Muscle layer of colon (tissue), 2 donors: ENCODE data around the gene KNG1.
"Not testable (repeated sequence)": the region's sequence is repeated elsewhere in the genome, so short reads cannot be mapped to it uniquely, and the experiment has no call there.

ENCODE experiments used
- H3K27ac ChIP-seq: one replicate; pipeline ENCODE4 v1.7.0; 2013; ENCODE audit warnings: low read depth, mild to moderate bottlenecking, low read length, moderate library complexity
- H3K27me3 ChIP-seq, 2 donors: one replicate each; pipeline ENCODE4 v1.7.0; 2013; ENCODE audit warnings: low read length in 2 of 2, mild to moderate bottlenecking in 2 of 2; ENCODE audit not compliant: insufficient read depth in 2 of 2, control insufficient read depth in 1 of 2
- H3K36me3 ChIP-seq: one replicate; pipeline ENCODE4 v1.7.0; 2013; ENCODE audit warnings: mild to moderate bottlenecking, low read length; ENCODE audit not compliant: insufficient read depth
- H3K4me1 ChIP-seq: one replicate; pipeline ENCODE4 v1.7.0; 2013; ENCODE audit warnings: mild to moderate bottlenecking, low read length; ENCODE audit not compliant: insufficient read depth
- H3K4me3 ChIP-seq, 2 donors: one replicate each; pipeline ENCODE4 v1.7.0; 2013; ENCODE audit warnings: low read length in 2 of 2, low read depth in 1 of 2, mild to moderate bottlenecking in 1 of 2, moderate library complexity in 1 of 2
- H3K9ac ChIP-seq: one replicate; pipeline ENCODE4 v1.7.0; 2013; ENCODE audit warnings: low read length
- H3K9me3 ChIP-seq: one replicate; pipeline ENCODE4 v1.7.0; 2013; ENCODE audit warnings: mild to moderate bottlenecking, low read length
- donor health status: abdominal sarcoma.
- donor health status: Adenocarcinoma of cecum.

The KNG1 gene

DNA sequence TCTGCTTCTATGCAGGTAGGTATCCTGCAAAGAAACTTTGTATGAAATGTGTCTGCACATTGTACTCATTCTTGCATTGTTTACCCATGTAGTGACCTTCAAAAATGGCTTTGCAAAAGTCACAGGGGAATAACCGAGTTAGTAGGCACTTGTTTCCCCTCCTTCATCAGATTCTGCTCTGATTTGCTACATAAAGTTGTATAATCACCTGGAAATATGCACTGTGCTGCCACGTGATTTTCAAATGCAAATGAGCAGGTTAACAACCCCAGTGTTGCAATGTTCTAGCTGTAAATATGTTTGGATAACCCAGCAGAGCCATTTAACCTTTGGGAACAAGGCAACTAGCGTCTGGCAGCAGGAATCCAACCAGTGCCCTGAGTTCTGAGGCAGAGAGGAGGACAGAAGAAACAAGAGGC is at the start of gene KNG1:
TSS of gene KNG1 (plus strand) at position 321 of the 419 bp plus-strand sequence. CDS start 184 bp downstream, outside the sequence.
- Histone ChIP-seq H3K36me3 (no peaks in the 10 kb centered on the region), H3K4me3 (no peak within 1 kb of the TSS), H3K4me1 (no peaks in the 10 kb centered on the region), H3K9me3 (no peaks in the 10 kb centered on the region), H3K27me3 (no peaks in the 10 kb centered on the region), H3K9ac (no peak within 1 kb of the TSS), H3K27ac (no peak within 1 kb of the TSS)

DNA sequence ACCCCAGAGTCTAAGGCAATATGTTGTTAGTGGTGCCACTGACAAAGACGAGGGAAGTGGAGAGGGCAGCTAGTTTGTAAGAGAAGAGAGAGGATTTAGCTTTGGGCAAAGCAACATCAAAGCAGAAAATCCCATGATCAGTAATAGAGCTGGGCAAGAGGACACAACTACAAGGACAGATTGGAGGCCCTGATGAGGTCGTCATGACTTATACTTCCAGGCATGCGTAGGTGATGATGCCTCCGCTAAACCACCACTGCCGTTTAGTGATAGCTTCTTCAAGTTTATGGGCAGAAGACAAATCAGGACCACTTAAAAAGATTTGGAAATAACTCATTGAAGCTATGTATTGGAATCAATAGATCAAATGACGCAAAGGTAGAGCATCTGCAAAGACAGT is 48.7 kb upstream of the KNG1 start:
- Histone ChIP-seq H3K36me3 (no peaks in the 10 kb centered on the region), H3K27me3 (no peaks in the 10 kb centered on the region), H3K4me3 (no peak overlapping the region), H3K9ac (no peak overlapping the region), H3K27ac (no peak overlapping the region), H3K9me3 (no peaks in the 10 kb centered on the region), H3K4me1 (no peaks in the 10 kb centered on the region)

DNA sequence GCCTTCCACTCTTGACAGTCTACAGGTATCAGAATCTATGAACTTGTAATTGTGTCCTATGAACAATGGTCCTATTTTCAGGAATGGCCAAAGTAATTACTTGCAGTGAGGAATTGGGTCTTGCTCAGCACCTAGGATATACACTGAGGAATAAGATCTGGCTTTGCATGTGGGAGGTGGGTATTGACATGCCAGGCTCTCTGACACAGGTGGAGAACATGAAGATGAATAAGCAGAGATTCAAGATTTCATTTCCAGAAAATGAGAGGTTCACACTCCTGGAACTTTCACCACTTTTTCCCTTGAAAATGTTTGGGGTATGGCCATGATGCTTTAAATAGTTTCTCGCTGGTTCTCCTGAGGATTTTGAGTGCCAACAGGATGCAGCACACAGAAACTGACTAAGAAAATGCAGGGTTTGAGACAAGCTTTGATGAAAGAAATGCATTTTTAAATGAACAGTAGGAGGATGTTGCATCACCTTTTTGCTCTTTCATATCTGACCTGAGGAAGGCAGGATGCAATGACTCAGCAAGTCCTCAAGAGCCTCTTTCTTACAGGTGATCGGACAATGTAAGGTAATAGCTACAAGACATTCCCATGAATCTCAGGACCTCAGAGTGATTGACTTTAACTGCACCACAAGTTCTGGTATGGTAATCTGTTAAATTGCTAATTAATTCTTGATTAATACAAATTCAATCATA is 47.6 kb upstream of the KNG1 start:
- Histone ChIP-seq H3K4me1 (no peaks in the 10 kb centered on the region), H3K27me3 (no peaks in the 10 kb centered on the region), H3K9me3 (no peaks in the 10 kb centered on the region), H3K36me3 (no peaks in the 10 kb centered on the region), H3K9ac (no peak overlapping the region), H3K27ac (no peak overlapping the region), H3K4me3 (no peak overlapping the region)

- Histone ChIP-seq H3K36me3 (no peaks in the 10 kb centered on the region), H3K9me3 (no peaks in the 10 kb centered on the region), H3K27me3 (no peaks in the 10 kb centered on the region), H3K27ac (no peak overlapping the region), H3K4me1 (no peaks in the 10 kb centered on the region), H3K4me3 (no peak overlapping the region), H3K9ac (no peak overlapping the region)
Measured at GRCh38 chr3:186670155-186670554, 47.0 kb upstream of the KNG1 start.

- H3K4me1 ChIP-seq = no peaks in the 10 kb centered on the region
- H3K27me3 ChIP-seq = no peaks in the 10 kb centered on the region
- H3K9ac ChIP-seq = no peak overlapping the region
- no peaks in the 10 kb centered on the region for H3K9me3 ChIP-seq
- H3K27ac ChIP-seq = no peak overlapping the region
- H3K4me3 ChIP-seq = no peak overlapping the region
- H3K36me3 ChIP-seq = no peaks in the 10 kb centered on the region
Measured at GRCh38 chr3:186671051-186671450, 46.1 kb upstream of the KNG1 start.

GRCh38 chr3:186678604-186679003 is 38.6 kb upstream of the KNG1 start:
- no peaks in the 10 kb centered on the region for H3K9me3 ChIP-seq
- no peaks in the 10 kb centered on the region for H3K27me3 ChIP-seq
- no peaks in the 10 kb centered on the region for H3K4me1 ChIP-seq
- H3K36me3 ChIP-seq = no peaks in the 10 kb centered on the region
- no peak overlapping the region for H3K9ac ChIP-seq
- H3K27ac ChIP-seq = no peak overlapping the region
- no peak overlapping the region for H3K4me3 ChIP-seq

- no peaks in the 10 kb centered on the region for H3K27me3 ChIP-seq
- H3K9ac ChIP-seq = no peak overlapping the region
- H3K36me3 ChIP-seq = no peaks in the 10 kb centered on the region
- H3K27ac ChIP-seq = no peak overlapping the region
- H3K9me3 ChIP-seq = no peaks in the 10 kb centered on the region
- no peaks in the 10 kb centered on the region for H3K4me1 ChIP-seq
- H3K4me3 ChIP-seq = no peak overlapping the region
Measured at GRCh38 chr3:186679151-186679550, 38.0 kb upstream of the KNG1 start.

DNA sequence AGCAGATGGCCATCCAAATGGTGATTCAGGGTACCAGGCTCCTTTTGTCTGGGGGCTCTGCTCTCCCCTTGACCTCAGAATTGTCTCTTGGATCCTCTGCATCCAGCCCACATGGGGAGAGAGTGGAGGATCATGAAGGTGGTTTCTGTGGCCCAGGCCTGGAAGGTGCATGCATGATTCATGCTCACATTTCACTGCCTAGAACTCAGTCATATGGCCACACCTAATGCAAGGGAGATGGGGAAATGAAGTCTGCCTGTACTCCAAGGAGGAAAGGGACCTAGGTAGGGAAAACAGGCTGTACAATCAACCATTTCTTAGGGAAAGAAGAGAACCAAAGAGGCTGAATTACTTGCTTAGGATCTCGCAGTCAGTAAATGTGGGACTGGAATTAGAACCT is 36.3 kb upstream of the KNG1 start:
- Histone ChIP-seq H3K9me3 (no peaks in the 10 kb centered on the region), H3K27ac (no peak overlapping the region), H3K4me3 (no peak overlapping the region), H3K27me3 (no peaks in the 10 kb centered on the region), H3K36me3 (no peaks in the 10 kb centered on the region), H3K9ac (no peak overlapping the region), H3K4me1 (no peaks in the 10 kb centered on the region)

- H3K9me3 ChIP-seq = no peaks in the 10 kb centered on the region
- no peaks in the 10 kb centered on the region for H3K27me3 ChIP-seq
- H3K9ac ChIP-seq = no peak overlapping the region
- H3K36me3 ChIP-seq = no peaks in the 10 kb centered on the region
- no peak overlapping the region for H3K4me3 ChIP-seq
- no peaks in the 10 kb centered on the region for H3K4me1 ChIP-seq
- no peak overlapping the region for H3K27ac ChIP-seq
Measured at GRCh38 chr3:186682812-186683211, 34.3 kb upstream of the KNG1 start.

DNA sequence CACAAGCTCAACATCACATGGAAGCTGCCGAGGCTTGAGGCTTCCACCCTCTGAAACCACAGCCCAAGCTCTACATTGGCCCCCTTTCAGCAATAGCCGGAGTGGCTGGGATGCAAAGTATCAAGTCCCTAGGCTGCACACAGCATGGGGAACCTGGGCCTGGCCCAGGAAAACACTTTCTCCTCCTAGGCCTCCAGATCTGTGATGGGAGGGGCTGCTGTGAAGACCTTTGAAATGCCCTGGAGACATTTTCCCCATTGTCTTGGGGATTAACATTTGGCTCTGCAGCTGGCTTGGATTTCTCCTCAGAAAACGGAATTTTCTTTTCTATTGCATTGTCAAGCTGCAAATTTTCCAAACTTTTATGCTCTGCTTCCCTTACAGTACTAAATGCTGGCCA is 33.2 kb upstream of the KNG1 start:
- Histone ChIP-seq H3K27ac (no peak overlapping the region), H3K9ac (no peak overlapping the region)

DNA sequence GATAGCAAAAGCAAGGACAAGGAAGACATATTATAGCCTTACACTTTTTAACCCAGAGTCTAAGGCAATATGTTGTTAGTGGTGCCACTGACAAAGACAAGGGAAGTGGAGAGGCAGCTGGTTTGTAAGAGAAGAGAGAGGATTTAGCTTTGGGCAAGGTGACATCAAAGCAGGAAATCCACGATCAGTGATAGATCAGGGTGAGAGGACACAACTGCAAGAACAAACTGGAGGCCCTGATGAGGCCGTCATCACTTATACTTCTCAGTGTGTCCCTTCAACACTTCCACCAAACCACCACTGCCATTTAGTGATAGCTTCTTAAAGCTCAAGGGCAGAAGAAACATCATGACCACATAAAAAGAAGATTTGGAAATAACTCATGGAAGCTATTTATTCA is 30.7 kb upstream of the KNG1 start:
- H3K27ac ChIP-seq, H3K36me3 ChIP-seq, H3K9ac ChIP-seq, H3K4me3 ChIP-seq, H3K27me3 ChIP-seq, H3K4me1 ChIP-seq, H3K9me3 ChIP-seq: not testable (repeated sequence)

More for the DNA sequence above, 33.2 kb upstream of the KNG1 start:
- no peaks in the 10 kb centered on the region for H3K4me1 ChIP-seq
- H3K27me3 ChIP-seq = no peaks in the 10 kb centered on the region
- H3K9me3 ChIP-seq = no peaks in the 10 kb centered on the region
- no peaks in the 10 kb centered on the region for H3K36me3 ChIP-seq
- H3K4me3 ChIP-seq = no peak overlapping the region

DNA sequence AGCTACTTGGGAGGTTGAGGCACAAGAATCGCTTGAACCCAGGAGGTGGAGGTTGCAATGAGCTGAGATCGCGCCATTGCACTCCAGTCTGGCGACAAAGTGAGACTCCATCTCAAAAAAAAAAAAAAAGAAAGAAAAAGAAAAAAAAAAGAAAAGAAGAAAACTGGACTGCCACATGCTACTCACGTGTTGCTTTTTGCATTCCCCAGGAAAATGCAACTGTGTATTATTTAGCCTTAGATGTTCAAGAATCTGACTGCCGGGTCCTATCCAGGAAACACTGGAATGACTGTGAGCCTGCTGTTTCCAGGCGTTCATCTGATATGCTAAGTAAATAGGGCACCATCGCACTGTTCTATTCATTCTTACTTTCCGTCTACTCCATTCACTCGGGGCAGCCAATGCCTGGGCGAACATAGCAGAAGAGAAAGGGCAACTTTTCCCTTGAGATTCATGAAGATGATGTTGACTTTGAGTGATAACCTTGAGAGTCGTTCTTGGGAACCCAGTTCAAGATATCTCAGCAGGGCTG is 30.0 kb upstream of the KNG1 start:
- no peaks in the 10 kb centered on the region for H3K4me1 ChIP-seq
- H3K4me3 ChIP-seq = no peak overlapping the region
- no peaks in the 10 kb centered on the region for H3K9me3 ChIP-seq
- no peaks in the 10 kb centered on the region for H3K36me3 ChIP-seq
- H3K9ac ChIP-seq = no peak overlapping the region
- no peak overlapping the region for H3K27ac ChIP-seq
- H3K27me3 ChIP-seq = no peaks in the 10 kb centered on the region
